ENCODE data around the gene RAD51D. TPM values are rescaled to one million over a fixed set of nuclear protein-coding genes. Genes with fewer than 3 reads are reported as not detected.

The RAD51D gene
- total RNA-seq, 1 donor from 2014 or later, result 13.2 TPM

DNA sequence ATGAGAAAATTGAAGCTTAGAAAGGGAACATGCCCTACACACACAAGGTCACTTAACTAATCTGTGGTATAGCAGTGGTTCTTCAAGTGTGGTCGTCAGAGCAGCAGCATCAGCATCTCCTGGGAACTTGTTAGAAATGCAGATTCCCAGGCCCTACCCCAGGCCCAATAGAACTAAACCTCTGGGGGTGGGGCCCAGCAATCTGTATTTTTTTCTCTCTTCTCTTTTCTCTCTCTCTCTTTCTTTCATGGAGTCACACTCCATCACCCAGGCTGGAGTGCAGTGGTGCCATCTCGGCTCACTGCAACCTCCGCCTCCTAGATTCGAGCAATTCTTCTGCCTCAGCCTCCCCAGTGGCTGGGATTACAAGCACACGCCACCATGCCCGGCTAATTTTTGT, 18.6 kb upstream of the RAD51D start:
- Histone ChIP-seq H3K4me3 (no peak overlapping the region), H3K9me3 (no peaks in the 10 kb centered on the region), H3K36me3 (peaks cover 67% of the 10 kb centered on the region), H3K4me1 (peaks cover 20% of the 10 kb centered on the region), H3K27me3 (ENCODE audit: low read depth) (no peaks in the 10 kb centered on the region), H3K27ac (no peak overlapping the region)
- ATAC-seq (no peak), DNase-seq (no peak)
- TF ChIP-seq, protein P1, sequence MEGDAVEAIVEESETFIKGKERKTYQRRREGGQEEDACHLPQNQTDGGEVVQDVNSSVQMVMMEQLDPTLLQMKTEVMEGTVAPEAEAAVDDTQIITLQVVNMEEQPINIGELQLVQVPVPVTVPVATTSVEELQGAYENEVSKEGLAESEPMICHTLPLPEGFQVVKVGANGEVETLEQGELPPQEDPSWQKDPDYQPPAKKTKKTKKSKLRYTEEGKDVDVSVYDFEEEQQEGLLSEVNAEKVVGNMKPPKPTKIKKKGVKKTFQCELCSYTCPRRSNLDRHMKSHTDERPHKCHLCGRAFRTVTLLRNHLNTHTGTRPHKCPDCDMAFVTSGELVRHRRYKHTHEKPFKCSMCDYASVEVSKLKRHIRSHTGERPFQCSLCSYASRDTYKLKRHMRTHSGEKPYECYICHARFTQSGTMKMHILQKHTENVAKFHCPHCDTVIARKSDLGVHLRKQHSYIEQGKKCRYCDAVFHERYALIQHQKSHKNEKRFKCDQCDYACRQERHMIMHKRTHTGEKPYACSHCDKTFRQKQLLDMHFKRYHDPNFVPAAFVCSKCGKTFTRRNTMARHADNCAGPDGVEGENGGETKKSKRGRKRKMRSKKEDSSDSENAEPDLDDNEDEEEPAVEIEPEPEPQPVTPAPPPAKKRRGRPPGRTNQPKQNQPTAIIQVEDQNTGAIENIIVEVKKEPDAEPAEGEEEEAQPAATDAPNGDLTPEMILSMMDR (IDR thresholded peaks at IDR 0.05), result no peak
- intact Hi-C loops (cut with DNase I), result no loop called here

GRCh38 chr17:35135322-35135721, 15.7 kb upstream of the RAD51D start:
- ATAC-seq (no peak), DNase-seq (no peak)
- H3K9me3 ChIP-seq, result no peaks in the 10 kb centered on the region
- H3K4me3 ChIP-seq, result no peak overlapping the region
- TF ChIP-seq, protein P1 (IDR thresholded peaks at IDR 0.05), result no peak
- H3K4me1 ChIP-seq, result peaks cover 2% of the 10 kb centered on the region
- no peak overlapping the region for H3K27ac ChIP-seq
- H3K27me3 ChIP-seq (ENCODE audit: low read depth), result no peaks in the 10 kb centered on the region
- H3K36me3 ChIP-seq, result peaks cover 96% of the 10 kb centered on the region
- intact Hi-C loops (cut with DNase I), result no loop called here

- no peak for DNase-seq
- Histone ChIP-seq H3K4me1 (no peaks in the 10 kb centered on the region), H3K9me3 (no peaks in the 10 kb centered on the region), H3K27ac (no peak overlapping the region), H3K27me3 (ENCODE audit: low read depth) (no peaks in the 10 kb centered on the region), H3K36me3 (peaks cover 77% of the 10 kb centered on the region), H3K4me3 (no peak overlapping the region)
- no peak for ATAC-seq
- intact Hi-C loops (cut with DNase I), result no loop called here
- TF ChIP-seq, protein P1 (IDR thresholded peaks at IDR 0.05), result no peak
These were observed 13.3 kb upstream of the RAD51D start for GRCh38 chr17:35132816-35133550.

DNA sequence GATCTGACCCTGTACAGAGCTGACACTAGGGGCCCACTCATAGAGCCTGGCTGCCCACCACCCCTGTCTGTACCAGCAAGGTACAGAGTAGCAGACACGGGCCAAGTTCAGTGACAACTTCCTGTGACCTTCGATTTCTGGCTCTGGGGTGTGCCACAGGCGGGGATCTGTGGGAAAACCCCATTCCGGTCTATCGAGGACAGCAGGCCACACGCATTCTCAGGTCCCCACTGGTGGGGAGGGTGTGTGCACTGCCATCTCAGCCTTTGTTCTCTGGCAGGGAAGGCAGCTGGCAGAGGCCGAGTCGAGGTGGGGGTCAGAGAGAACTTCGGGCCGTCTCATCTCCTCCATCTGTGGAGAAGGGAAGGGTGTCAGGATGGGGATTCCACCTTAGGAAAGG, 12.4 kb upstream of the RAD51D start:
- TF ChIP-seq, protein P1 (IDR thresholded peaks at IDR 0.05), result no peak
- ATAC-seq (no peak), DNase-seq (no peak)
- intact Hi-C loops (cut with DNase I), result no loop called here
- Histone ChIP-seq H3K36me3 (peaks cover 68% of the 10 kb centered on the region), H3K4me1 (peaks cover 7% of the 10 kb centered on the region), H3K4me3 (no peak overlapping the region), H3K27ac (no peak overlapping the region), H3K9me3 (no peaks in the 10 kb centered on the region), H3K27me3 (ENCODE audit: low read depth) (no peaks in the 10 kb centered on the region)

GRCh38 chr17:35130392-35130791, 10.7 kb upstream of the RAD51D start:
- no peak for ATAC-seq
- peaks cover 51% of the 10 kb centered on the region for H3K36me3 ChIP-seq
- H3K4me3 ChIP-seq, result no peak overlapping the region
- TF ChIP-seq, protein P1 (IDR thresholded peaks at IDR 0.05), result no peak
- intact Hi-C loops (cut with DNase I), result no loop called here
- no peaks in the 10 kb centered on the region for H3K27me3 ChIP-seq (ENCODE audit: low read depth)
- peaks cover 7% of the 10 kb centered on the region for H3K4me1 ChIP-seq
- no peak for DNase-seq
- no peak overlapping the region for H3K27ac ChIP-seq
- H3K9me3 ChIP-seq, result no peaks in the 10 kb centered on the region

All from lower lobe of right lung (tissue), 2 donors.